Astrocyte (in vitro differentiated cells and primary cell): ENCODE data around the gene CTNNA2. TPM values are rescaled to one million over a fixed set of nuclear protein-coding genes. Genes with fewer than 3 reads are reported as not detected.

ENCODE experiments used
- DNase-seq: peaks from one replicate; pipeline ENCODE4 v3.0.0-alpha.2; 2010; ENCODE audit warnings: low read depth
- FAIRE-seq: peaks from 2 replicates; lab custom pipeline; 2011; peaks lifted over from hg19 to GRCh38; lab: Jason Lieb, UNC
- H2AFZ ChIP-seq: 2 replicates; pipeline ENCODE4 v1.6.0; 2012; ENCODE audit warnings: low read depth, low read length, inconsistent platforms
- H3K27ac ChIP-seq: 2 replicates; pipeline ENCODE4 v1.5.1; 2011; ENCODE audit warnings: low read depth, low read length, inconsistent platforms
- H3K27me3 ChIP-seq: 2 replicates; pipeline ENCODE4 v1.6.0; 2011; ENCODE audit warnings: low read length, inconsistent platforms; ENCODE audit not compliant: insufficient read depth
- H3K36me3 ChIP-seq: 2 replicates; pipeline ENCODE4 v1.5.1; 2011; ENCODE audit warnings: low read length, inconsistent platforms; ENCODE audit not compliant: insufficient read depth
- H3K4me1 ChIP-seq: 2 replicates; pipeline ENCODE4 v1.5.1; 2011; ENCODE audit warnings: low read length, inconsistent platforms; ENCODE audit not compliant: insufficient read depth
- H3K4me2 ChIP-seq: 2 replicates; pipeline ENCODE4 v1.6.0; 2012; ENCODE audit warnings: low read length, inconsistent platforms
- H3K4me3 ChIP-seq: 2 replicates; pipeline ENCODE4 v1.5.1; 2011; ENCODE audit warnings: low read depth, mild to moderate bottlenecking, low read length, inconsistent platforms; ENCODE audit not compliant: insufficient read depth
- H3K79me2 ChIP-seq: 2 replicates; pipeline ENCODE4 v1.6.0; 2012; ENCODE audit warnings: mild to moderate bottlenecking, low read length, inconsistent platforms; ENCODE audit not compliant: insufficient read depth
- H3K9ac ChIP-seq: 2 replicates; pipeline ENCODE4 v1.6.0; 2012; ENCODE audit warnings: mild to moderate bottlenecking, low read length, inconsistent platforms
- H3K9me3 ChIP-seq: 2 replicates; pipeline ENCODE4 v1.5.1; 2012; ENCODE audit warnings: low read depth, mild to moderate bottlenecking, low read length, inconsistent platforms; ENCODE audit not compliant: insufficient read depth
- H4K20me1 ChIP-seq: 2 replicates; pipeline ENCODE4 v1.6.0; 2012; ENCODE audit warnings: low read length, inconsistent platforms; ENCODE audit not compliant: insufficient read depth
- H3K27ac Mint-ChIP-seq: one replicate; pipeline ENCODE4 v1.8.0; 2021; ENCODE audit warnings: mild to moderate bottlenecking, mixed read lengths; ENCODE audit not compliant: unreplicated experiment
- H3K27me3 Mint-ChIP-seq: one replicate; pipeline ENCODE4 v1.8.0; 2021; ENCODE audit warnings: low read depth, mixed read lengths; ENCODE audit not compliant: unreplicated experiment
- H3K36me3 Mint-ChIP-seq: one replicate; pipeline ENCODE4 v1.8.0; 2021; ENCODE audit warnings: low read depth, mixed read lengths; ENCODE audit not compliant: unreplicated experiment
- H3K4me1 Mint-ChIP-seq: one replicate; pipeline ENCODE4 v1.8.0; 2021; ENCODE audit warnings: low read depth, mixed read lengths; ENCODE audit not compliant: unreplicated experiment
- H3K4me3 Mint-ChIP-seq: one replicate; pipeline ENCODE4 v1.8.0; 2021; ENCODE audit warnings: mild to moderate bottlenecking, moderate library complexity, mixed read lengths; ENCODE audit not compliant: unreplicated experiment
- H3K9me3 Mint-ChIP-seq: one replicate; pipeline ENCODE4 v1.8.0; 2021; ENCODE audit warnings: mild to moderate bottlenecking, mixed read lengths; ENCODE audit not compliant: unreplicated experiment
- EZH2 ChIP-seq: IDR thresholded peaks from 2 replicates; pipeline ENCODE4 v1.6.1; 2012; ENCODE audit warnings: mild to moderate bottlenecking, low read length, inconsistent platforms; ENCODE audit not compliant: insufficient read depth
- total RNA-seq: library from RNA; stranded (reverse); gene quantifications from 2 replicates; pipeline ENCODE4 v1.2.1, GENCODE V29; 2021
- TF ChIP-seq, protein P1 (sequence below): IDR thresholded peaks from 2 replicates; pipeline ENCODE4 v1.5.1; 2011; ENCODE audit warnings: low read depth, mild to moderate bottlenecking, inconsistent platforms, low read length, moderate library complexity; ENCODE audit not compliant: insufficient read depth

CTNNA2 gene
- total RNA-seq, 1 donor from 2014 or later: 3.9 TPM

DNA sequence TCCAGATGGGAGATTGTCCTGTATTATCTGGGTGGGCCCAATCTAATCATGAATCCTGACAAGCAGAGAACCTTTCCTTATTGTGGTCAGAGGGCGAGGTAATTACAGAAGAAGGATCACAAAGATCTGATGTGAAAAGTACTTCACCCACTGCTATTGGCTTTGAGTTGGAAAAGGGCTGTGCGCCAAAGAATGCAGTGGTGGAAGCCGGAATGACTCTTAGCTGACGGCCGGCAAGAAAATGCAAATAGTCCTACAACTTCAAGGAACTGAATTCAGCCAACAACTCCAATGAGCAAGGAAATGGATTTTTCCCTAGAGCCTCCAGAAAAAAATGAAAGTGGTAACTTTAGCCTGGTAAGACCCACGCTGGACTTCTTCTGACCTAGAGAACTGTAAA, 67.3 kb downstream of the CTNNA2 start:
- Mint-ChIP-seq H3K4me1 (no peaks in the 10 kb centered on the region), H3K4me3 (no peak overlapping the region), H3K27me3 (no peaks in the 10 kb centered on the region), H3K36me3 (peaks cover 4% of the 10 kb centered on the region), H3K27ac (no peak overlapping the region), H3K9me3 (no peaks in the 10 kb centered on the region)
- no peak overlapping the region for H3K27ac ChIP-seq
- no peak overlapping the region for H3K4me2 ChIP-seq
- peak; percentile 62 for DNase-seq
- H3K4me3 ChIP-seq: no peak overlapping the region
- H3K27me3 ChIP-seq: no peaks in the 10 kb centered on the region
- no peaks in the 10 kb centered on the region for H3K36me3 ChIP-seq
- no peaks in the 10 kb centered on the region for H3K4me1 ChIP-seq
- no peak for TF ChIP-seq EZH2
- TF ChIP-seq, protein P1, sequence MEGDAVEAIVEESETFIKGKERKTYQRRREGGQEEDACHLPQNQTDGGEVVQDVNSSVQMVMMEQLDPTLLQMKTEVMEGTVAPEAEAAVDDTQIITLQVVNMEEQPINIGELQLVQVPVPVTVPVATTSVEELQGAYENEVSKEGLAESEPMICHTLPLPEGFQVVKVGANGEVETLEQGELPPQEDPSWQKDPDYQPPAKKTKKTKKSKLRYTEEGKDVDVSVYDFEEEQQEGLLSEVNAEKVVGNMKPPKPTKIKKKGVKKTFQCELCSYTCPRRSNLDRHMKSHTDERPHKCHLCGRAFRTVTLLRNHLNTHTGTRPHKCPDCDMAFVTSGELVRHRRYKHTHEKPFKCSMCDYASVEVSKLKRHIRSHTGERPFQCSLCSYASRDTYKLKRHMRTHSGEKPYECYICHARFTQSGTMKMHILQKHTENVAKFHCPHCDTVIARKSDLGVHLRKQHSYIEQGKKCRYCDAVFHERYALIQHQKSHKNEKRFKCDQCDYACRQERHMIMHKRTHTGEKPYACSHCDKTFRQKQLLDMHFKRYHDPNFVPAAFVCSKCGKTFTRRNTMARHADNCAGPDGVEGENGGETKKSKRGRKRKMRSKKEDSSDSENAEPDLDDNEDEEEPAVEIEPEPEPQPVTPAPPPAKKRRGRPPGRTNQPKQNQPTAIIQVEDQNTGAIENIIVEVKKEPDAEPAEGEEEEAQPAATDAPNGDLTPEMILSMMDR: no peak
- H4K20me1 ChIP-seq: no peaks in the 10 kb centered on the region
- no peak for FAIRE-seq
- H3K9me3 ChIP-seq: no peaks in the 10 kb centered on the region
- no peak overlapping the region for H2AFZ ChIP-seq
- H3K9ac ChIP-seq: no peak overlapping the region
- H3K79me2 ChIP-seq: no peaks in the 10 kb centered on the region

DNA sequence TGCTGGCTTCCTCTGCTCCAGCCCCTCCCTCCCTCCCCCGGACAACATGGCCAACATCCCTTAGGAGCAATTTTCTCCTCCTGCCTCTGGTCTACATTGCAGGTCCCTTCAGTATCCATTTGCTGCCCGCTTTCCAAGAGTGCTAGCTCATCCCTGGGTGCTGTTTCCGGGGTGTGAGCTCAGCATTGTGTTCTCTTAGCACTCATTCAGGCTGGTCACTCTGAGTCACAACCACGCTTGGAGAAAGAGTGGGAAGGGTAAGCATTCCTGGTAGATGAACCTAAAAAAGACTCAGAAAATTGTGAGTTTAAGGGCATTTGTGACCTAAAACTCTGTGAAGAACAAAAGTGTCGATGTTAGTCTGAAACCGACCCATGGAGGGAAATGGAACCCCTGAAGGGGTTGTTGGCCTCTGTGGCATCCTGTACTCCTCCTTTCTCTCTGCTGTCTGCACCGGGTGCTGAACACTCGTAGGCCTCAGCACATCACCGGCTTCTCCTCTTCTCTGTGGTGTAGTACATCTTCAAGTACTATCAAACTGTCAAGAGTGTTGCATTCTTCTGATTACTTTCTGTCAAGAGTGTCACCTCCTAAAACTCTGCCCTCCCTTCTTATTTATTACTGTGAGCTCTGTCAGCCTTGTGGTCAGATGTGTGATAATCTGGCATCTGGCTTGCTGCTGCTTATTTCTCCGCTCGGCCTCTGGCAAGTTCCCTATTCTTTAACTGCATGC, 73.0 kb downstream of the CTNNA2 start:
- no peaks in the 10 kb centered on the region for H3K36me3 ChIP-seq
- H3K4me1 ChIP-seq: peaks cover 4% of the 10 kb centered on the region
- peak overlapping the region; percentile 59 for H2AFZ ChIP-seq
- H3K27me3 ChIP-seq: no peaks in the 10 kb centered on the region
- peak overlapping the region; percentile 95 for H3K27ac Mint-ChIP-seq
- no peaks in the 10 kb centered on the region for H4K20me1 ChIP-seq
- H3K9me3 Mint-ChIP-seq: peaks cover 2% of the 10 kb centered on the region
- FAIRE-seq: peak; percentile 13
- H3K4me2 ChIP-seq: peak overlapping the region; percentile 56
- H3K4me3 ChIP-seq: no peak overlapping the region
- H3K27ac ChIP-seq: peak overlapping the region; percentile 66
- H3K9ac ChIP-seq: peak overlapping the region; percentile 38
- no peak overlapping the region for H3K4me3 Mint-ChIP-seq
- peaks cover 10% of the 10 kb centered on the region for H3K4me1 Mint-ChIP-seq
- peak; percentile 88 for DNase-seq
- H3K36me3 Mint-ChIP-seq: no peaks in the 10 kb centered on the region
- no peak for TF ChIP-seq EZH2
- TF ChIP-seq, protein P1: no peak
- H3K79me2 ChIP-seq: no peaks in the 10 kb centered on the region
- H3K27me3 Mint-ChIP-seq: no peaks in the 10 kb centered on the region
- H3K9me3 ChIP-seq: no peaks in the 10 kb centered on the region

DNA sequence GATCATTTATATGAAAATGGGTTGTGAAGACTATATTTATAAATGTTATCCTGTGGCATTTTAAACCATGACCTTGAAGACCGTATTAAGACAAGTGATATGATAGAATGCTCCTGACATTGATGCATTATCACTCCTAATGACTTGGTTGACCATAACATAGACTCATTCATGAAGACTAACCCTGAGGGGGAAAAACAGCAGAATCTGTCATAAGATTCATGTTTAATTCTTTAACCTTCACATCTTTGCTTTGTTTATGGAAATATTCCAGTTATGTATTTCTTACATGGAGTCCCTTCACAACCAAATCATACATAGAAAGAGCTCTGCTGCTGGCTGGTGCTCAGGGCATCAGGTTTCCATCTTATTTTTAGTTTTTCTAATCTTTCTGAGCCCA, 78.4 kb downstream of the CTNNA2 start:
- H3K9me3 ChIP-seq: no peaks in the 10 kb centered on the region
- no peak overlapping the region for H3K4me2 ChIP-seq
- Mint-ChIP-seq H3K27me3 (no peaks in the 10 kb centered on the region), H3K36me3 (no peaks in the 10 kb centered on the region), H3K27ac (no peak overlapping the region), H3K4me1 (peaks cover 2% of the 10 kb centered on the region), H3K9me3 (peaks cover 2% of the 10 kb centered on the region), H3K4me3 (no peak overlapping the region)
- no peak overlapping the region for H2AFZ ChIP-seq
- H3K79me2 ChIP-seq: no peaks in the 10 kb centered on the region
- no peaks in the 10 kb centered on the region for H3K4me1 ChIP-seq
- H3K9ac ChIP-seq: no peak overlapping the region
- TF ChIP-seq, protein P1: no peak
- TF ChIP-seq EZH2: no peak
- no peak overlapping the region for H3K27ac ChIP-seq
- no peaks in the 10 kb centered on the region for H3K36me3 ChIP-seq
- DNase-seq: no peak
- no peaks in the 10 kb centered on the region for H4K20me1 ChIP-seq
- no peaks in the 10 kb centered on the region for H3K27me3 ChIP-seq
- no peak for FAIRE-seq
- H3K4me3 ChIP-seq: no peak overlapping the region
